GM18951 (cell line): Measurements from ENCODE around the gene TSC22D1.

Source experiments
- POLR2A ChIP-seq: IDR thresholded peaks from 4 replicates; pipeline ENCODE4 v1.6.1; 2011; ENCODE audit warnings: mild to moderate bottlenecking; ENCODE audit not compliant: insufficient read length, insufficient read depth; ENCODE audit errors: extremely low read depth
- in situ Hi-C: fragments of 300-500 bp; cut with MboI; formaldehyde crosslinking; loops from one replicate; pipeline ENCODE4 v1.12.0; 2022; ENCODE audit warnings: low sequenced_read_pairs, mixed read lengths, inconsistent platforms; ENCODE audit not compliant: unreplicated experiment

The TSC22D1 gene

DNA sequence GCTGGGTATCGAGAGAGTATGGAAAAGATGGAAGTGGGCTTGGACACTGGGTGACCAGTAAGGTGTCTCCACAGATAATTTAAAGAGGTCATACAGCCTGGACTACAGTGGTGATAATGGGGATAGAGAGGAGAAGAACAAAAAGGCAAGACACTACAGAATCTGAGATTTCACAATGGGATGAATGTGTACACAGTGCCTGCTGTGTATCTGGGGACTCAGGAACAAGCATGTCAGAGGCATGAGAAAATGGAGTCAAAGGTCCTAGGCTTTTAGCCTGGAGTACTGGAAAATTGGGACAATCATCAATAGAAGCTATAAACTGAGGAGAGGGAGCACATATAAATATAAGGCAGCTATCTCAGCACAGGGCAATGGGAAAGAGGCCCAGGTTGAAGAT lies 69.4 kb downstream of the TSC22D1 start:
- in situ Hi-C loops: no loop called here
- no peak for TF ChIP-seq POLR2A

DNA sequence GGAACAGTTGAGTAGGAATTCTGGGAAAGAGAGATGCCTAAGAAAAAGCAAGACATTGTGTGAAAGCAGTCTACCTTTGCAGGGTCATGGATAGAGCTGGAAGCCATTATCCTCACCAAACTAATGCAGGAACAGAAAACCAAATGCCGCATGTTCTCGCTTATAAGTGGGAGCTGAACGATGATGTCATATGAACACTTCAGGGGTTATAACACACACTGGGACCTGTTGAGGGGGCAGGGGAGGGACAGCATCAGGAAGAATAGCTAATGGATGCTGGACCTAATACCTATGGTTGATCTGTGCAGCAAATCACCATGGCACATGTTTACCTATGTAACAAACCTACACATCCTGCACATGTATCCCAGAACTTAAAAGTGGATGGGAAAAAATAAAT lies 69.9 kb downstream of the TSC22D1 start:
- TF ChIP-seq POLR2A: no peak

DNA sequence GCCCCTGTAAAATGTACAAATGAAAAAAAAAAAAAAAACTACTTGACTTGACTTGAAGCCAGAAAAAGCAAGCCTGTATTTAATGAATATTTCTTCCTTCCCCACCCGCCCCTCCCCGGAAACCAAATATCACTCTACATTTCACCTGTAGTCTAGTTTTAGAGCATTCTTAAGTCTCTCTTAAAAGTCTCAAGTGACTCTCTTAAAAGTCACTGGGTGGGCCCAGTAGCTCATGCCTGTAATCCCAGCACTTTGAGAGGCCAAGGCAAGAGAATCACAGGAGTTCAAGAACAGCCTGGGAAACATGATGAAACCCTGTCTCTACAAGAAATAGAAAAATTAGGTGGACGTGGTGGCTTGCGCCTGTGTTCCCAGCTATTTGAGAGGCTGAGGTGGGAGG lies 72.0 kb downstream of the TSC22D1 start:
- in situ Hi-C loops: no loop called here
- TF ChIP-seq POLR2A: no peak

More for the DNA sequence above, 69.9 kb downstream of the TSC22D1 start:
- in situ Hi-C loops: no loop called here

DNA sequence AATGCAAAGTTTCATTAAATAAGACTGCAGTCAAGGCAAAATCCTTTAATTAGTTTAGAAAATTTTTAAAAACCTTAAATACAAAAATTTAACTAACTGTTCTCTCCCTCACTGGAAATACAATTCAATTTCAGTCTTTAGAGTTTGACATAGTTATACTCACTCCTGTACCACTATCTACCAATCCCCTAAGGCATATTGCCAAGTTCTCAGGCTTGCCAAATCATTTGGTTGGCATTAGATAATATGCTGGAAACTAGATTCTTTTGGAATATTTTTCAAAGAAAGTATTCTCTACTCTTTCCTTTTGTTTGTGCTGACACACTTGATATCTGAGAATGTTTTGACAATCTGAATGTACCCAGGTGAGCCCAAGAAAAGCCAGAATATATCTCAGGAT lies 77.2 kb downstream of the TSC22D1 start:
- TF ChIP-seq POLR2A: no peak
- in situ Hi-C loops: loop anchor here (25.0 kb wide), 2 partner anchors 463 to 813 kb away; no protein-coding TSS in a partner anchor

DNA sequence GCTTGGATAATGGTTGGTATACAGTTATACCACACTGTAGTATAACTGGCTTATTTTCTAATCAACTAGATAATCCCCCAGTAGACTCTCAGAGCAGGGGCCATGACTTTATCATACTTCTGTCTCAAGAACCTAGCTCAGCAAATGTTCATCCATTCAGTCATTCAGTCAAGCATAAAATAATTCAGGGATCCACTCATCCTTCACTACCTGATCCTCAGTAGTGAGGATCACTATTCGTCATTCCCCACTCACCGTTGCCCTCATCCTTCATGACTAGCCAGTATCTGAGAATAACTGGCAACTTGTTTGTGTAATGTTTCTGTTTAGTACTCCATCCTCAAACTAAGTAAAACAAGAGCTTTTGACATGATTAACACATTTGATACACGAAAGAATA lies 77.6 kb downstream of the TSC22D1 start:
- in situ Hi-C loops: loop anchor here (25.0 kb wide), 2 partner anchors 464 to 814 kb away; no protein-coding TSS in a partner anchor
- TF ChIP-seq POLR2A: no peak

DNA sequence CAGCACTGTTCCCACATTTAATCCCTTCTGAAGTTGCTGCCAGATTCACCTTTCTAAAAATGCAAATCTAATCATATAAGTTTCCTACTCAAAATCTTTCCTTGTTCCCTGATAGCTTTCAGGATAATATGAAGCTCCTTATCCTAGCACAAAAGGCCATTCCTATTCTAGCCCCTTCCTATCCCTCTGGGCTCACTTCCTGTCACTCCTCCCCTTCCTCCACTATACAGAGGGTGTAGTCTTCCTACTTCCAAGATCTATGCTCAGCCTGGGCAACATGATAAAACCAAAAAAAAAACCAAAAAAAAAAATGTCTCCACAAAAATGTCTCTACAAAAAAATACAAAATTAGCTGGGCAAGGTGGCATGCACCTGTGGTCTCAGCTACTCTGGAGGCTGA lies 78.3 kb downstream of the TSC22D1 start:
- in situ Hi-C loops: loop anchor here (25.0 kb wide), 2 partner anchors 464 to 814 kb away; no protein-coding TSS in a partner anchor

DNA sequence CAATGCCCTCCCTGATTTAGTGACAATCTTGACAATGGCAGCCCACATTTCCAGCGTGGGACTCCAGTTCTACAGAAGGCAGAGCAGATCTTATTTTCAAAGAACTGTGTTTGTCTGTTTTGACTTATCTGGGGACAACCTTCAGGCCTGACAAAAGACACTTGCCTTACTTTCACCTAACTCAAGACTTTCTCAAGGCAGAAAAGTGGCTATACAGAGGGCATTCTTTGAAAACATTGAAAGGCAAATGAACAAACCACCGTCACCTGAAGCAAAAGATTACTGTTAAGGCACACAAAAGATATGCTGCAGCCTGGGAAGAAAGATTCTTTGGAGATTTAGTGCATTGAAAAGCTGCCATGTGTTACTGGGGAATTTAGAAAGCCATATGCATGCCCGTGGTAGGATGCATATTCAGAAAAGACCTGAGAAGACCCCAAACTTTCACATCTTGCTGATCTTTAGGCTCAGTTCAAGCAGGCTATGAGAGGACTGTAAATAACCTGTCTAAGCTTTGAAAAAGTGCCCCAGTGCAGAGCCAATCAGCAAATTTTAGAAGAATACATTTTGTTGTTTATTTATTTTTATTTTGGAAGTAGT lies 82.8 kb downstream of the TSC22D1 start:
- in situ Hi-C loops: loop anchor here (25.0 kb wide), 2 partner anchors 469 to 819 kb away; no protein-coding TSS in a partner anchor
- no peak for TF ChIP-seq POLR2A

More for the DNA sequence above, 78.3 kb downstream of the TSC22D1 start:
- no peak for TF ChIP-seq POLR2A

DNA sequence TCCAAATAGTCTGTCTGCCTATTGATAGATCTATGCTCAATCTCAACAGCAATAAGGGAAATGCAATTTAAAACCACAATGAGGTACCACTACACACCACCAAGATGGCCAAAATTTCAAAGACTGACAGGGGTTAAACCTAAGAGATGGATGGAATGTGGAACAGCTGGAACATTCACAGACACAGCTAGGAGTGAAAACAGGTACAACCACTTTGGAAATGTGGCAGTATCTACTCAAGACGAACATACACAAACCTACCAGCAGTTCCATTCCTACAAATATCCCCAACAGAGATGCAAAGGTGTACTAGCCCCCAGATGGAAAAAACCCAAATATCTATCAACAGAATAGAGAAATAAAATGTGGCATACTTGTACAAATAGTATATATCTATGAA lies 86.4 kb downstream of the TSC22D1 start:
- no peak for TF ChIP-seq POLR2A
- in situ Hi-C loops: loop anchor here (25.0 kb wide), 2 partner anchors 473 to 823 kb away; no protein-coding TSS in a partner anchor

DNA sequence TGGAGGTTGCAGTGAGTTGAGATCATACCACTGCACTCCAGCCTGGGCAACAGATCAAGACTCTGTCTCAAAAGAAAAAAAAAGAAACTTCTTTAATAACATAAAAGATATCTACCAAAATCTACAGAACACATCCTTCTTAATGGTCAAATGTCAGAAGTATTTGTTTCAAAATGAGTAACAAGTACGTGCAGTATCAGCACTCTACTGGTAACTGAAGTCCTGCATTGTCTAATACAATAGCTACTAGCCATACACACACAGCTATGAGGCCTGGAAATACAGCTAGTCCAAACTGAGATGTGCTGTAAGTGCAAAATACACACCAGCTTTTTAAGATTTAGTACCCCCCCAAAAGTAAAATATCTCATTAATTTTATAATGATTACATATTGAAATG lies 88.1 kb downstream of the TSC22D1 start:
- in situ Hi-C loops: loop anchor here (25.0 kb wide), 2 partner anchors 474 to 824 kb away; no protein-coding TSS in a partner anchor
- no peak for TF ChIP-seq POLR2A

DNA sequence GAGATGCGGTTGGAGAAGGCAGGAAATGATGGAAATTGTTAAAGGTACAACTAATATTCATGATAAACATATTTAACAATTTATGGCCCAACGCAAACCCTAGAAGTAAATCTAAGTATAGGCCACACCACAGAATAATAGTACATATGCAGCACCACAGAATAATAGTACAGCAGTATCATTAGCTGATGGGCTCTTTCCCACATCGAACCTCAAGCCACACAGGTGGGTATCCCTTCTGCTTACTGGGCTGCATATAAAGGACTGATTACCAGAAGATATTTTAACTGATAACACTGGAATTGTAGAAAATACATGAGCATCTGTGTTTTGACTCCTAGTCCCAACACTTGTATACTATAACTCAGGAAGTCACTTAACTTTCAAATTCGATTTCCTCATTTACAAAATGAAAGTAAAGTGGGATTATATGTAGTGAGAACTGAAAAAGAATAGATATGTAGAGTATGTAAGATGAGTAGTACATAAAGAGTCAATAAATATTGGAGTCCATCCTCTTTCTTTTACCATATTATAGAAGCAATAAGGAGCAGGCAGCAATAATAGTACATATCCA lies 91.5 kb downstream of the TSC22D1 start:
- TF ChIP-seq POLR2A: no peak
- in situ Hi-C loops: loop anchor here (25.0 kb wide), 2 partner anchors 478 to 828 kb away; no protein-coding TSS in a partner anchor

DNA sequence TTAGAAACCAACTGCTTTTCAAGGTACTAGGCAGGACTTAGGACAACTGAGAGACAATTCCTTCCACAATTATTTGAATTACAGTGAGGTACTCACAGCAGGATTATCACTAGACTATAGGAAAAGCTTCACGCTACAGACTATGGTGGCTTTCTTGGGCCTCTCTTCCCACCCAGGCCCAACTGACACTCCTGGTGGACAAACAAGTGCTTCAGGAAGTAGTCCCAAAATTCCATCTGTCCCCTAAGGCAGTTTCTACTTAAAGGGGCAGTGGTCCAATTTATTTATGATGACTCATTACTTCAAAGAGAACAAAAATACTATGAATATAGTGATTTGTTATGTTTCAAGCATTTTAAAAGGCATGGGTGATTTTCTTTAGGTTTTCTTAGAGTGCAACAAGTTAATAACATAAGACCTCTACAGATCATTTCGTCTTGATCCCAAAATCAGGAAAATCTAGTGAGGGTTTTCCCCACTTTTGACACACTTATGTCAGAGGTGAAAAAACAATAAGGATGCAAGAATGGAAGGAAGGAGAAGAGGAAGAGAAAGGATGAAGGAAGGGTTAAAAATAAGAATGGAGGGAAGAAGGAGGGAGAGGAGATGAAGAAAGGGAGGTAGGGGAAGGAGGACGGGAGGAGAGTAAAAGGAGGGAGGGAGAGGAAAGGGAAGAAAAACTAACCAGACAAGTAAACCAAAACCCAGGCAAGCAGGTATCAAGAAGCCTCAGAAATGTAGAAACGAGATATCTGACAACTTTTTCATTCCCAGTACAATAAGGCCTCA lies 101.8 kb downstream of the TSC22D1 start:
- in situ Hi-C loops: no loop called here
- no peak for TF ChIP-seq POLR2A

DNA sequence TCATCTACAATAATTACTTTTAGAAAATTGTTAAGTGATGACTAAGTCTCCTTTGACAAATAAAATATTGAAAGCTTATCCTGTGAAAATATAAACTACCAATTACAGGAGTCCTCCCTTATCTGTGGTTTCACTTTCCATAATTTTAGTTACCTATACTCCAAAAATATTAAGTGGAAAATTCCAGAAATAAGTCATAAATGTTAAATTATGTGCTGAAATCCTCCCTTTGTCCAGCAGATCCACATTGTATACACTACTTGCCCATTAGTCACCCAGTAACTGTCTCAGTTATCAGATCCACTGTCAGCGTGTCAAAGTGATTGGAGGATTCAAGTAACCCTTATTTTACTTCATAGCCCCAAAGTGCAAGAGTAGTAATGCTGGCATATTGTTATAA lies 104.4 kb downstream of the TSC22D1 start:
- TF ChIP-seq POLR2A: no peak
- in situ Hi-C loops: no loop called here

DNA sequence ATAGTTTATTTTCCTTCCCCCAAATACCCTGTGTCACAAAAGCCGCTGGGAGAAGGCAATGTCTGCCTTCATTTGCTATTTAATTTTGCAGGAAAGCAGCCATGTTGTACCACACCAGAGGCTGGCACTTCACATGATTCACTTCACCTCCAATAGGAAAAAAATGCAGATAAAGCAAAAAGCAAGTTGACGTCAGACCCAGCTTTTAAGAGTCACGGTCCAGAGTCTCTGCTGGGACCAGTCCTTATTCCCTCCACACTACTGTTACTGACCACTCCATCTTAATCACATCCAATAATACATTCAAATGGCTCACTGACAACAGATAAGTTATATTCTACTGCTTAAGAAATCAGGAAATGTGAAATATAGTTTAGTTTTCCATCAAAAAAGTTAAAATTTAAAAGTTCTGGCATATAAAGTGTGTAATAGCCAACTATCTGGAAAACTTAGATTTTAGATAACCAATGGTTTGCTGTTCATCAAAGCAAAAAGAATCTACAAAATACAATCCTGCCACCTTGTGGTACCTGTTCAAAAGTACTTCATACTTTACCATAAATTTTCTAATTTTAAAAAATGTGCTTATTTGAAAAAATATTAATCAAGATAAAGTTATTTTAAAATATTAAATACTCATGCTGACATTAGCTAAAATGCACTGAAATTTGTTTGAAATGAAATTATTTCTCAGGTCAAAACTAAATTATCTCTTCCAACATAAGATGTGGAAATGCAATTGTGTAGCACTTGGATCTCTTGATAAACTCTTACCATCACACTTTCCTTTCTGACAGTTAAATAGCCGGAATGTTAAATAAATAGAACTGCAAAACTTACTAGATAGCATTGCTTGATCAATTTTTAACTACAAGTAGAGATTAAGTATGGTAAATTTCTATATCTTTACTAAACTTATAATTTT lies 105.2 kb downstream of the TSC22D1 start:
- TF ChIP-seq POLR2A: no peak
- in situ Hi-C loops: no loop called here

DNA sequence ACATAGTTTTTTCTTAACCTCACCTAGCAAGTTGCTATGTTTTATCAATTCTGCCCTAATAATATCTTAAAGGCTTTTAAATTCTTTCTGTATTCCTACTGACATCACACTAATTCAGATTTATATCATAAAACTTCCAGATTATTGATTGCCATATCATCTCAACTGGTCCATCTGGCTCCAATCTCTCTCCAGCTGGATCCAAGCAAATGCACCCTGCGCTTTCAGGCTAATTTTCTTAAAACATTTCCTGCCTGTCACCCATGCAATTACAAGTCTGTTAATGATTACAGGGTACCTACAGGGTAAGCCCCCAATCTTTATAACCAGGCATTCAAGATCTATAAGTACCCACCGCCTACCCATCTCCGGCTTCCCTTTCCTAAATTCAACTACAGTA lies 107.3 kb downstream of the TSC22D1 start:
- TF ChIP-seq POLR2A: no peak
- in situ Hi-C loops: no loop called here
